Activated CD8-positive, alpha-beta T cell treated with anti-CD3 and anti-CD28 coated beads, Interleukin-2, amount 10 ng/mL, durations not matched to agents 7 days and 5 days (primary cell): ENCODE results near the gene PPP2R2C. TPM values are rescaled to one million over a fixed set of nuclear protein-coding genes. Genes with fewer than 3 reads are reported as not detected.

Experiments used
- ATAC-seq: fragments of 150-1000 bp; cut with Tn5 transposase; one replicate; pipeline ENCODE4 v1.10.0; 2021; ENCODE audit warnings: moderate library complexity
- CTCF ChIA-PET: fragments of 350-600 bp; sonication (Branson Sonifier 250); formaldehyde crosslinking; loops from one replicate; lab custom pipeline; 2021; ENCODE audit warnings: antibody characterized with exemption; lab: Charles Lee
- POLR2A ChIA-PET: fragments of 350-600 bp; sonication (Branson Sonifier 250); formaldehyde crosslinking; loops from one replicate; lab custom pipeline; 2021; ENCODE audit warnings: antibody characterized with exemption; lab: Charles Lee
- DNase-seq: peaks from one replicate; pipeline ENCODE4 v3.0.0-alpha.2; 2020
- H3K27ac Mint-ChIP-seq: one replicate; pipeline ENCODE4 v1.8.0; 2021; ENCODE audit warnings: mild to moderate bottlenecking, mixed read lengths
- H3K27me3 Mint-ChIP-seq: one replicate; pipeline ENCODE4 v1.8.0; 2021; ENCODE audit warnings: low read depth, mixed read lengths
- H3K36me3 Mint-ChIP-seq: one replicate; pipeline ENCODE4 v1.8.0; 2021; ENCODE audit warnings: low read depth, mixed read lengths
- H3K4me1 Mint-ChIP-seq: one replicate; pipeline ENCODE4 v1.8.0; 2021; ENCODE audit warnings: low read depth, mixed read lengths
- H3K4me3 Mint-ChIP-seq: one replicate; pipeline ENCODE4 v1.8.0; 2021; ENCODE audit warnings: mild to moderate bottlenecking, mixed read lengths
- H3K9me3 Mint-ChIP-seq: one replicate; pipeline ENCODE4 v1.8.0; 2022; ENCODE audit warnings: mixed read lengths; ENCODE audit not compliant: insufficient read depth
- total RNA-seq, 2 experiments: library from RNA; stranded (reverse); gene quantifications; one replicate each; pipeline ENCODE4 v1.2.3, GENCODE V29; 2021

PPP2R2C gene
- total RNA-seq, 2 experiments from 2014 or later = not detected

DNA sequence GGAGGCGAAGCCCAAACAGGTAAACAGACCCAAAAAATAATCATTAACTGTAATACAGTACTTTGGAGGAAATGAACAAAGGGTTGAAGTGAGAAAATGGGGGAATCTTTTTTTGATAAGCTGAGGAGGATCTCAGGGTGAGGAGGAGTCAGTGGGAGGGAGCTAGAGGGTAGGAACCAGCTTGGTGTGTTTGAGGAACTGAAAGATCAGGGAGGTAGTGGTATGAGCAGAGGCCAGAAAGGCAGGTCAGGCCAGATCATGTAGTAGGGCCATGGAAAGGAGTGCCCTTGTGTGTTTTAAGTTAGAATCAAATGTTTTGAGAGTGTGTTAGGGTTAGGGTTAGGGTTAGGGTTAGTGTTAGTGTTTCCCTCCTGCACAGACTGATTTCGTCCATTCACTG lies 48.8 kb downstream of the PPP2R2C start:
- no peak for DNase-seq
- Mint-ChIP-seq H3K27me3 (peaks cover 2% of the 10 kb centered on the region), H3K9me3 (no peaks in the 10 kb centered on the region), H3K36me3 (no peaks in the 10 kb centered on the region), H3K27ac (no peak overlapping the region), H3K4me3 (no peak overlapping the region), H3K4me1 (peaks cover 4% of the 10 kb centered on the region)
- ChIA-PET CTCF (no interaction called here), POLR2A (no interaction called here)
- no peak for ATAC-seq

- Mint-ChIP-seq H3K27me3 (peaks cover 2% of the 10 kb centered on the region), H3K9me3 (no peaks in the 10 kb centered on the region), H3K4me3 (no peak overlapping the region), H3K36me3 (no peaks in the 10 kb centered on the region), H3K4me1 (peaks cover 4% of the 10 kb centered on the region), H3K27ac (no peak overlapping the region)
- POLR2A ChIA-PET = no interaction called here
- CTCF ChIA-PET = no interaction called here
- no peak for DNase-seq
- ATAC-seq = no peak
These were observed 49.5 kb downstream of the PPP2R2C start for GRCh38 chr4:6422866-6423265.

GRCh38 chr4:6422105-6422504 lies 50.3 kb downstream of the PPP2R2C start:
- peaks cover 4% of the 10 kb centered on the region for H3K4me1 Mint-ChIP-seq
- CTCF ChIA-PET = no interaction called here
- no peak for ATAC-seq

DNA sequence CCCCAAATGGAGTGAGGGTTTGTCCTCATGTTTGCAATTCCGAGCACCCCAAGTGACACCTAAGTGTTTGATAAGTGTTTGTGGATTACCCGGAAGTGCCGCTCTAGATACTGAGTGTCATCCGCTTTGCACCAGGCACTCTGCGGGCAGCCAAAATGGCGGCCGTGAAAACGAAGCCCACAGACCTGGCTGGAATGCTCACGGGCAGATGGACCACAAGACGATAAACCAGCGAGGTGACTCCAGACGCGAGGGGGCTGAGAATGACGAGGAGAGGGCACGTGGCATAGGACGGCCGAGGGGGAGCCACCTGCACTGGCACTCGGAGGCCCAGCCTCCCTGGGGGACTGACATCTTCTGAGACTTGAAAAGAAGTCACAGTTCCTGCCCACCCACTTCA lies 51.0 kb downstream of the PPP2R2C start:
- CTCF ChIA-PET = no interaction called here
- Mint-ChIP-seq H3K27ac (no peak overlapping the region), H3K9me3 (no peaks in the 10 kb centered on the region), H3K36me3 (no peaks in the 10 kb centered on the region), H3K4me1 (peaks cover 4% of the 10 kb centered on the region), H3K4me3 (no peak overlapping the region), H3K27me3 (peaks cover 2% of the 10 kb centered on the region)
- ATAC-seq (no peak), DNase-seq (no peak)
- POLR2A ChIA-PET = no interaction called here

More at GRCh38 chr4:6422105-6422504, 50.3 kb downstream of the PPP2R2C start:
- Mint-ChIP-seq H3K27ac (no peak overlapping the region), H3K27me3 (peaks cover 2% of the 10 kb centered on the region), H3K9me3 (no peaks in the 10 kb centered on the region), H3K4me3 (no peak overlapping the region), H3K36me3 (no peaks in the 10 kb centered on the region)
- POLR2A ChIA-PET = no interaction called here
- no peak for DNase-seq

- CTCF ChIA-PET = no interaction called here
- ATAC-seq (no peak), DNase-seq (no peak)
- H3K27me3 Mint-ChIP-seq = peaks cover 2% of the 10 kb centered on the region
- H3K9me3 Mint-ChIP-seq = no peaks in the 10 kb centered on the region
- no peak overlapping the region for H3K4me3 Mint-ChIP-seq
- no peaks in the 10 kb centered on the region for H3K36me3 Mint-ChIP-seq
- no peak overlapping the region for H3K27ac Mint-ChIP-seq
- peaks cover 4% of the 10 kb centered on the region for H3K4me1 Mint-ChIP-seq
- POLR2A ChIA-PET = no interaction called here
These were observed 51.4 kb downstream of the PPP2R2C start for GRCh38 chr4:6420972-6421371.

DNA sequence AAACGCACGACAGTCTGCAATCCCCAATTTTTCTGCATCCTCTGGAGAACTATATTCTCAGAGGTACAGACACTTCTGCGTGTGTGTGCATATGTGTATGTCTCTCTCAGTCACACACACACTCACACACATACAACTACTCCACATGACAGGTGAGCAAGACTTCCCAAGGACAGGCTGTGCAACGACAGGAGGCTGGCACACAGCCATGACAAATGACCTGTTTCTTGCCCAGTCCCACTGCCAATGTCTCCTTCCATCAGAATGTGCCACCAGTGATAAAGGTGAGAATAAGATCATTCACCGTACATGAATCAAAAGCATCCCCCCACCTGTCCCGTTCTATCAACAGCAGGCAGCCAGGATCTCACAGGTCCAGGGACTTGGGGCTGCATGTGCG lies 52.4 kb downstream of the PPP2R2C start:
- POLR2A ChIA-PET = no interaction called here
- no peak overlapping the region for H3K27ac Mint-ChIP-seq

GRCh38 chr4:6419452-6420028 lies 52.9 kb downstream of the PPP2R2C start:
- CTCF ChIA-PET = no interaction called here
- no peaks in the 10 kb centered on the region for H3K36me3 Mint-ChIP-seq
- H3K9me3 Mint-ChIP-seq = no peaks in the 10 kb centered on the region
- ATAC-seq (no peak), DNase-seq (no peak)
- no peaks in the 10 kb centered on the region for H3K4me1 Mint-ChIP-seq
- no peak overlapping the region for H3K4me3 Mint-ChIP-seq
- no peak overlapping the region for H3K27ac Mint-ChIP-seq
- POLR2A ChIA-PET = no interaction called here
- peaks cover 2% of the 10 kb centered on the region for H3K27me3 Mint-ChIP-seq

More for the DNA sequence above, 52.4 kb downstream of the PPP2R2C start:
- Mint-ChIP-seq H3K27me3 (peaks cover 2% of the 10 kb centered on the region), H3K36me3 (no peaks in the 10 kb centered on the region), H3K4me3 (no peak overlapping the region), H3K9me3 (no peaks in the 10 kb centered on the region), H3K4me1 (peaks cover 1% of the 10 kb centered on the region)
- CTCF ChIA-PET = no interaction called here
- no peak for DNase-seq
- no peak for ATAC-seq

- ChIA-PET CTCF (interaction anchor here (0.6 kb wide), 1 partner anchor 138 kb away, joined by 3 read pairs; no protein-coding TSS in a partner anchor), POLR2A (no interaction called here)
- DNase-seq (no peak), ATAC-seq (no peak)
- no peaks in the 10 kb centered on the region for H3K4me1 Mint-ChIP-seq
- no peak overlapping the region for H3K4me3 Mint-ChIP-seq
- H3K27me3 Mint-ChIP-seq = peaks cover 2% of the 10 kb centered on the region
- H3K9me3 Mint-ChIP-seq = no peaks in the 10 kb centered on the region
- H3K27ac Mint-ChIP-seq = no peak overlapping the region
- no peaks in the 10 kb centered on the region for H3K36me3 Mint-ChIP-seq
These were observed 54.1 kb downstream of the PPP2R2C start for GRCh38 chr4:6418193-6418755.

DNA sequence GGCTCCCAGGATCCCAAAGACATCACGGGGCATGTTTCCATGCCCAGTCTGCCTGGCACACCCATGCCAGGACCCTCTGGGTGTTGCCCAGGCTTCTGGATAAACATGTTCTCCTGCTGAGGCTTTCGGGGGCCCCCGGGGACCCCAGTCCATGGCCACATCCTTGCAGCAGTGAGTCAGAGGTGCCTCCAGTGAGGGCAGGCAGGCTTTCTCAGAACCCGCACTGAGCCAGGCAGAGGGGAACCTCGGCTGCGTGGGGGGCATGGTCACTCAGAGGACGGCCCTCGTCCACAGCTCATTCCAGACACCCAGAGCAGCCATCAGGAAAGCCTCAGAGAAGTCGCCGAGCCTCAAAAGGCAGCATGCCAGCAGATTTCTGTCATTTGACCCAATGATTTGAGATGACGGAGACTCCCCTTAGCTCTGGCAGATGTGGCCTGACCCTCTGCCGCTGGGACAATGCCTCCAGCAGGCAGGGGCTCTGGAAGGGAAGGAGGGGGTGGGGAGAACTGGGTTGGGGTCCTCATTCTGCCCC lies 54.8 kb downstream of the PPP2R2C start:
- H3K36me3 Mint-ChIP-seq = no peaks in the 10 kb centered on the region
- ChIA-PET CTCF (interaction anchor here (0.6 kb wide), 1 partner anchor 137 kb away, joined by 3 read pairs; no protein-coding TSS in a partner anchor), POLR2A (no interaction called here)
- H3K27ac Mint-ChIP-seq = no peak overlapping the region
- H3K9me3 Mint-ChIP-seq = no peaks in the 10 kb centered on the region
- H3K4me3 Mint-ChIP-seq = no peak overlapping the region
- no peaks in the 10 kb centered on the region for H3K27me3 Mint-ChIP-seq
- no peaks in the 10 kb centered on the region for H3K4me1 Mint-ChIP-seq
- no peak for ATAC-seq
- DNase-seq = no peak

GRCh38 chr4:6416518-6417286 lies 55.7 kb downstream of the PPP2R2C start:
- Mint-ChIP-seq H3K27ac (no peak overlapping the region), H3K9me3 (no peaks in the 10 kb centered on the region), H3K27me3 (no peaks in the 10 kb centered on the region), H3K36me3 (no peaks in the 10 kb centered on the region), H3K4me3 (no peak overlapping the region), H3K4me1 (no peaks in the 10 kb centered on the region)
- DNase-seq (no peak), ATAC-seq (no peak)
- ChIA-PET CTCF (no interaction called here), POLR2A (no interaction called here)

DNA sequence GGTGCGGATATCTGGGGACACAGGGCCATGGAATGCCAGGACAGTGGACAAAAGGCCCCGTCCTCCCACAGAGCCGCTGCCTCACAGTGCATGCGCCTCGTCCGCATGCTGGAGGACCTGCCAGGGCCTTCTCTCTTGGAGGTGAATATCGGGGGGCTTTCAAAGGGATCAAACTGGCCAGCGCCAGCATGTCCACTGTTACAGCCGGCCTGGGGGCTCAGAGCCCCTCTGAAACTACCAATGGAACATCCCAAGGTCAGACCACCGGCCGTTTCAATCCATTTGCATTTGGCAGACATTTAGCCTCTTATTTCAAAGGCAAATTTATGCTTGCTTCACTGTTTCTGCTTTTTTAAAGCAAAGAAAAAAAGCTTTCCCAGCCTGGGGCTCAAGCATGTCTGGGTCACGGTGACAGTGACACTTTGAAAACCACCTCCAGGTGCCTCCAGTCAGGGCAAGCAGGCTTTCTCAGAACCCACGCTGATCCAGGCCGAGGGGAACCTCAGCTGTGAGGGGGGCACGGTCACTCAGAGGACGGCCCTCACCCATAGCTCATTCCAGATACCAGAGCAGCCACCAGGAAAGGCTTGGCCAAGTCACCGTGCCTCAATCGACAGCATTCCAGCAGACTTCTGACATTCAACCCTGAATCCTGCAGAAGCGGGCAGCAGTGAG lies 57.2 kb downstream of the PPP2R2C start:
- H3K27me3 Mint-ChIP-seq = no peaks in the 10 kb centered on the region
- CTCF ChIA-PET = no interaction called here

GRCh38 chr4:6414578-6414977 lies 57.8 kb downstream of the PPP2R2C start:
- H3K36me3 Mint-ChIP-seq = no peaks in the 10 kb centered on the region
- ChIA-PET CTCF (no interaction called here), POLR2A (no interaction called here)
- DNase-seq (no peak), ATAC-seq (no peak)
- no peak overlapping the region for H3K4me3 Mint-ChIP-seq
- no peaks in the 10 kb centered on the region for H3K27me3 Mint-ChIP-seq
- no peaks in the 10 kb centered on the region for H3K4me1 Mint-ChIP-seq
- H3K27ac Mint-ChIP-seq = no peak overlapping the region
- no peaks in the 10 kb centered on the region for H3K9me3 Mint-ChIP-seq

More for the DNA sequence above, 57.2 kb downstream of the PPP2R2C start:
- POLR2A ChIA-PET = no interaction called here
- Mint-ChIP-seq H3K4me1 (no peaks in the 10 kb centered on the region), H3K36me3 (no peaks in the 10 kb centered on the region), H3K4me3 (no peak overlapping the region), H3K9me3 (no peaks in the 10 kb centered on the region), H3K27ac (no peak overlapping the region)
- ATAC-seq (no peak), DNase-seq (no peak)
